GM19324 (cell line): Measurements from ENCODE around the gene MYBBP1A.

Experiments
- ATAC-seq: cut with Tn5 transposase; IDR thresholded peaks from one replicate; pipeline ENCODE4 v1.9.1; 2021; ENCODE audit warnings: mild to moderate bottlenecking, moderate library complexity; ENCODE audit not compliant: unreplicated experiment, low FRiP score

MYBBP1A gene

DNA sequence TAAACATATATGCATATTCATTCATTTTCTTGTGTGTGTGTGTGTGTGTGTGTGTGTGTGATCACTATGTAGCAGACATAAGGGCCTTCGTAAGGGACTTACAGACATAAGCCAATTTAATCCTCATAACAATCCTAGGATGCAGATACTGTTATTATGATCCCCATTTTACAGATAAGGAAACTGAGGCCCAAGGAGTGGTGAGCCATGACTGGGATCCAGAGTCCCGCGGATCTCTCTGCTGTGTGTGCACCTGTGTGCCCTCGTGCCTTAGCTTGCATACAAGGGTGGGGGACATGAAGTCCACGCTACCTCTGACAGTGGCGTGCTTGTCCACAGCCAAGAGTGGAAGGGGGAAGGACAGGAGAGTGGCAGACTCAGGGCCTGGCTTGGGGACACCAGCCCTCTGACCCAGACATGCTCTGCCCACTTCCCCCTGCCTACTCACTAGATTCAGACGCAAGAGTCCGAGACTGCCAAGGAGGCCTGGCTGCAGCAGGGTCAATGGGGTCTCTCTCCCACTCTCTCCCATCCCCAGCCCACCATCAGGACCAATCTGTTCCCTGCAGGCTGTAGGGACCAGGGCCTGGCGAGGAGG is 19.4 kb upstream of the MYBBP1A start:
- ATAC-seq: no peak

DNA sequence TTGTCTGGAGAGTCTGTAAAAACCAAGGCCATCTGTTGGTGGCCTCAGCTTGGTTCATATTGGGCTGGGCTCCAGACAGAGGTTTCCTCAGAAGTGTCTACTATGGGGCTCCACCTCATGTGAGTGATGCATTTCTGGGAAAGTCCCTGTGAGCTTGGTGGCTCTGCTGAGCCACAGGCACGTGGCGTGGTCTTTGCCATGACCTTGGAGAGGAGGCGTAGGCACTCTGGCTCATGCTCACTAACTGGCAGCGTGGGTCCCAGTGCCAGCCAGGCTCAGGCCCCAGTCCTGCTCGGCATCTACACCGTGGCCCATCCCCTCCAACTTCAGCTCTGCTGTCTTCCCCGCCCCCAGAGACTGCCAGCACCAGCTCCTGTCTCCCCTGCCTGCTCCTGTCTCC is 18.5 kb upstream of the MYBBP1A start:
- ATAC-seq: no peak

- ATAC-seq: no peak
Measured at GRCh38 chr17:4573115-4573514, 17.9 kb upstream of the MYBBP1A start.

GRCh38 chr17:4572131-4572530 is 16.9 kb upstream of the MYBBP1A start:
- ATAC-seq: no peak

- ATAC-seq: no peak
Measured at GRCh38 chr17:4569591-4569990, 14.4 kb upstream of the MYBBP1A start.

DNA sequence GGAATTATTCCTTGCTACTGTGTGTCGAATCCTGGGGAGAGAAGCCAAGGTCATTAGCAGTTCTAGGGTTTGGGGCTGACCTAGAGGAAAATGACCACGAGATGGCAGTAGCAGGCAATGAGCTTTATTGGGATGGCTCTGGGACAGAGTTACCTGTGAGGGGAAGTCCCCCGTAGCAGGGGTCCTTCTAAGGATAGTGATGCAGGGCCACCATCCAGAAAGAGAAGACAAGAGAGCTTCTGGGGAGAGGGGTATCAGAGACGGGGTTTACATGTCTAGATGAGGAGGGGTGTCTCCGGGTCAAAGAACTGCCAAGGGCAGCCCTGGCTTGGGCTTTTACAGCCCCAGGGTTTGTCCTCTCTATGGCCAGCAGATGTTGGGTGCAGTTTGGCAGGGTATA is 11.6 kb upstream of the MYBBP1A start:
- no peak for ATAC-seq

GRCh38 chr17:4565209-4566141 is 10.3 kb upstream of the MYBBP1A start:
- ATAC-seq: no peak

GRCh38 chr17:4562015-4562969 is 7.1 kb upstream of the MYBBP1A start:
- ATAC-seq: no peak

DNA sequence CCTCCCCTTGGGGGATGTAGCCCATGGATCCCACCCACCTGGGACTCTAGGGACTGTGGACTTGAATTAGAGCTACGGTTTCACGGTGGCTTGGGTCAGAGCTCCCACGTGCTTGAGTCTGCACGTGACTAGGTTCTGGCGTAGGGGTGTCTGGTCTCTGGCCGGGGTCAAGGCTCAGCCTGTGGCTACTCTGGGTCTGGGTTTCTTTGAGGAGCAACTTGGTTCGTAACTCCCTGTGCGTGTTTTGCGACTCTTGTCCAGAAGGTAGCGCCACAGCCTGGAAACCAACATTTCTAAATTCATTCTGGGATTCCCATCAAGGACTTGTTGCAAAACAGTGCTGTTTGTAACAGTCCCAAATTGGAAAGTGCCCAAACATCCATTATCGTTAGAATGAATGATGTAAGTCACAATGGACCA is 5.7 kb upstream of the MYBBP1A start:
- no peak for ATAC-seq

DNA sequence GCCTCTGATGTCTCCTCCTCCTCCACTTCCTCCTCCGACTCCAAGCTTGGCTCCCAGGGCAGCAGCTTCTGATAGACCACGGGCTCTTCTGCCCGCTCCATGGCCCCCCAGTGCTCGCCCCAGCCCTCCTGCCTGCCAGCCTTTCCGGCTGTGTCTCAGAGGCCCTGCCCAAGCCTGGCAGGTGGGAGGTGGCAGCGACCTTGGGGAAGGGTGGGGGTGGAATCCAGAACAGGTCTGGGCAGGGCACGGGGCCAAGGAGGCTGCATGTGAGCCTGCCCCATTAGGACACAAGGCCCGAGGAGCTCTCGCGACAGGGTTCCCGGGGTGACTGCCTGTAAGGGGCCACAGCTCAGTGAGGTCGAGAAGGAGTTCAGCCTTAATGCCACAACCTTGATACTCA is 5.2 kb upstream of the MYBBP1A start, which contains the start of gene GGT6:
GGT6 (minus strand) TSS at position 157 of the 400 bp plus-strand sequence; CDS start at position 101, 56 bp downstream.
- ATAC-seq: no peak

DNA sequence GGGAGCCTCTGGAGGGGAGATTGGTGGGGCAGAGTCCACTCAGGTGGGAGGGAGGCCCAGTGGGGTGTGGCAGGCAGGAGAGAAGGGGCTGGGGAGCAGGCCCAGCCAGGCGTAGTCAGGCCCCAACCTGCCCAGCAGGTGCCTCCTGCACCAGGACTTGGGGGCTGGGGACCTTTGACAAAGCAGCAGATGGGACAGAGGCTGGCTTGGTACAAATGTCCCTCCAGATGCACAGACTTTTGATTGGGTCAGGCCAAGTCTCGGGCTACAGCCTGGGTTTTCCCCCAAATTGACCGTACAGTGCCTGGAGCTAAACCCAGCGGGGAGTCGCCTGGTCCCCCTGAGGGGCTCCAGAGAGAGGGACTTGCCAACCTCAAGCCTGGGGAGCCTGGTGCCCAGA is 4.8 kb upstream of the MYBBP1A start:
- no peak for ATAC-seq

GRCh38 chr17:4559139-4559791 is 4.1 kb upstream of the MYBBP1A start:
- ATAC-seq: no peak

- ATAC-seq: no peak
Measured at GRCh38 chr17:4558347-4558971, 3.3 kb upstream of the MYBBP1A start.

GRCh38 chr17:4557626-4558346 is 2.6 kb upstream of the MYBBP1A start:
- ATAC-seq: no peak

DNA sequence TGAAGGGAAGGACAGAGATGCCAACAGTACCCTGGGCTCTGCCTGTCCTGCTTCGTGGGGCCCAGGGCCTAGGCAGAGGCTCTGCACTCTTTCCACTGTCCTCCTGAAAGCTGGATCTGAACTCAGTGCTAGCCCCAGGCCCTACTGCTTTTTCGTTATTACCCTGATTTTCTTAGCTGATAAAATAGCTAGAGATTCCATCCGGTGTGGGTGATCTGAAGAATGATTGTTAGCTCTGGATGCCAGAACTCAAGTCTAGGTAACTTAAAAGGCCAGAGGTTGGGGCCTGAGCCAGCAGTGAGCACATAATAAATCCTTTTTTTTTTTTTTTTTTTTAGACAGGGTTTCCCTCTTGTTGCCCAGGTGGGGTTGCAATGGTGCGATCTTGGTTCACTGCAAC is 1.8 kb upstream of the MYBBP1A start:
- ATAC-seq: no peak

DNA sequence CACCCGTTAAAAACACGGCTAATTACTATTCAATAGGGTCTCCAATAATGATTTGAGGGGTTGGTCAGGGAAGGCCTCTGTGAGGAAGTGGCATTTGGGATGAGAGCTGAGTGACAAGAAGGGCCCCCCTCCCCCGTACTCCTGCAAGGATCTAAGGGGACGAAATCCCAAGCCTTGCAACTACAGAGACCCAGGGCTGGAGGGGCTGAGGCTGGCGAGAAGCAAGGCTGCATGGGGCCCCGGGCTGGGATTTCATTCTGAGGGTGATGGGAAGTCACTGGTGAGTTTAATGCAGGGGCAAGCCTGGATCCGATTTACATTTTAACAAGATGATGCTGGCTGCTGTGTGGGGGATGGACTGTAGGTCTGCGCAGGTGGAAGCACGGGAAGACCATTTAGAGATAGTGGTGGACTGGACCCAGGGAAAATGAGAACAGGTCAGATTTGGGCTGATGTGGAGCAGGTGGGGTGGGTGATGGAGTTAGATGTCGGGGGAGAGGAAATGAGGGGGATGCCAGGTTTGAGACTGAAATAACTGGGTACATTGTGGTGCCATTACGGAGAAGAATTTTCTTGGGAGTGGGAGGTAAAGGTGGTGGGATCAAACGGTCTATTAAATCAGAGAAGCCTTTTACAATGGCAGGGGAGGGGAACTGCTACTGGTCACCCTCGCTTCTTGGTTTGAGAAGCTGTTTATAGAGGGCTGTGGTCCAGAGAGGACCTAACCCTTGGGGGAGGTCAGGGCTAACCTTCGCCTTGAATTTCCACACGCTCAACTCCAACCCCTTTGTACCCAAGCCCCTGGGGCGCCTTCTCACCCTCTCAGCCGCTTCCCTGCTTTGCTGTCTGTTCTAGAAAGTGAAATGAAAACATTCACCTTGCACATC is 932 bp upstream of the MYBBP1A start:
- no peak for ATAC-seq

GRCh38 chr17:4554441-4554996 is 665 bp downstream of the MYBBP1A start:
- no peak for ATAC-seq

- no peak for ATAC-seq
Measured at GRCh38 chr17:4553669-4554068, 1.5 kb downstream of the MYBBP1A start.
